Thyroid gland (tissue), 4 donors: ENCODE results near the gene SETD4. TPM values are rescaled to one million over a fixed set of nuclear protein-coding genes. Genes with fewer than 3 reads are reported as not detected.

ENCODE experiments used
- DNase-seq, 2 donors: peaks; one replicate each; pipeline ENCODE4 v3.0.0-alpha.2; 2019
- H3K27ac ChIP-seq, 3 donors: fragments of 200-600 bp; sonication (generic); 1 replicate in 2 of 3; 2 replicates in 1 of 3; pipeline ENCODE4 v1.5.1; 2016 to 2019; ENCODE audit warnings: mild to moderate bottlenecking in 1 of 3, moderate library complexity in 1 of 3
- H3K27me3 ChIP-seq: fragments of 200-600 bp; sonication (generic); one replicate; pipeline ENCODE4 v1.5.1; 2019
- H3K36me3 ChIP-seq, 2 donors: fragments of 200-600 bp; sonication (generic); one replicate each; pipeline ENCODE4 v1.5.1; 2016 to 2019
- H3K4me1 ChIP-seq, 2 donors: fragments of 200-600 bp; sonication (generic); one replicate each; pipeline ENCODE4 v1.5.1; 2017 to 2019
- H3K4me3 ChIP-seq, 3 donors: fragments of 200-600 bp; sonication (generic); replicated peaks in 1 of 3; 1 replicate in 2 of 3; 2 replicates in 1 of 3; pipeline ENCODE4 v1.5.1; 2016; ENCODE audit warnings: mild to moderate bottlenecking in 1 of 3
- H3K9me3 ChIP-seq: fragments of 200-600 bp; sonication (generic); one replicate; pipeline ENCODE4 v1.5.1; 2017
- CTCF ChIP-seq, 6 experiments: fragments of 200-600 bp in 3 of 6; fragments of 450-650 bp in 3 of 6; sonication (generic) in 3 of 6; IDR thresholded peaks; one replicate each; pipeline ENCODE4 v1.5.1; 2016 to 2019; ENCODE audit warnings: antibody characterized with exemption in 6 of 6, mild to moderate bottlenecking in 2 of 6, inconsistent platforms in 1 of 6, moderate library complexity in 1 of 6
- POLR2A ChIP-seq, 2 donors: fragments of 450-650 bp; IDR thresholded peaks; one replicate each; pipeline ENCODE4 v1.6.1; 2017; ENCODE audit warnings: antibody characterized with exemption in 2 of 2, mild to moderate bottlenecking in 2 of 2, moderate library complexity in 1 of 2
- WGBS, 2 donors: methylation state at CpG; one replicate each; pipeline ENCODE4 v1.1.5; 2017; 5-methylcytosine and 5-hydroxymethylcytosine counted together
- intact Hi-C: fragments of 100-400 bp; cut with DNase I; formaldehyde crosslinking; loops from one replicate; pipeline ENCODE4 v1.15.1; 2023
- total RNA-seq, 4 donors: library from RNA; depleted of rRNA; stranded (reverse); fragments of >200 nt; gene quantifications; one replicate each; pipeline ENCODE4 v1.2.3, GENCODE V29; 2016

Gene SETD4
- total RNA-seq, 4 donors from 2014 or later, result 25.9 to 33.1 (median 29.7) TPM

- no peaks in the 10 kb centered on the region for H3K4me1 ChIP-seq
- DNase-seq, result no peak
- 80 to 83% methylated on average over 6 of the region's 6 CpGs for WGBS, 2 donors
- H3K27me3 ChIP-seq, result no peaks in the 10 kb centered on the region
- no peak overlapping the region for H3K27ac ChIP-seq
- no peak for TF ChIP-seq POLR2A (IDR thresholded peaks at IDR 0.05)
- no peak for TF ChIP-seq CTCF (IDR thresholded peaks at IDR 0.05)
- H3K9me3 ChIP-seq, result no peaks in the 10 kb centered on the region
- H3K36me3 ChIP-seq, result no peaks in the 10 kb centered on the region
- no peak overlapping the region for H3K4me3 ChIP-seq
- intact Hi-C loops, result no loop called here
Observed at GRCh38 chr21:36087362-36088138, 27.2 kb upstream of the SETD4 start.

GRCh38 chr21:36082237-36082664, 21.9 kb upstream of the SETD4 start:
- Histone ChIP-seq H3K36me3 (no peaks in the 10 kb centered on the region), H3K9me3 (no peaks in the 10 kb centered on the region), H3K27me3 (no peaks in the 10 kb centered on the region), H3K4me1 (no peaks in the 10 kb centered on the region), H3K27ac (no peak overlapping the region), H3K4me3 (no peak overlapping the region)
- TF ChIP-seq POLR2A (IDR thresholded peaks at IDR 0.05) (no peak), CTCF (IDR thresholded peaks at IDR 0.05) (no peak)
- intact Hi-C loops, result no loop called here
- no peak for DNase-seq
- WGBS, 2 donors, result 87 to 91% methylated on average over 3 of the region's 3 CpGs

GRCh38 chr21:36080386-36080785, 20.1 kb upstream of the SETD4 start:
- H3K27ac ChIP-seq, result no peak overlapping the region
- TF ChIP-seq CTCF (IDR thresholded peaks at IDR 0.05) (no peak), POLR2A (IDR thresholded peaks at IDR 0.05) (no peak)
- no peak for DNase-seq
- H3K36me3 ChIP-seq, result no peaks in the 10 kb centered on the region
- H3K4me3 ChIP-seq, result no peak overlapping the region
- WGBS, 2 donors, result 100% methylated on average over 1 of the region's 1 CpG
- intact Hi-C loops, result no loop called here
- no peaks in the 10 kb centered on the region for H3K9me3 ChIP-seq
- H3K27me3 ChIP-seq, result no peaks in the 10 kb centered on the region
- H3K4me1 ChIP-seq, result peaks cover 0 to 2% of the 10 kb centered on the region in 2 donors

GRCh38 chr21:36079671-36080070, 19.3 kb upstream of the SETD4 start:
- no peaks in the 10 kb centered on the region for H3K9me3 ChIP-seq
- no peak for DNase-seq
- no peak overlapping the region for H3K4me3 ChIP-seq
- intact Hi-C loops, result no loop called here
- H3K27ac ChIP-seq, result no peak overlapping the region
- no peaks in the 10 kb centered on the region for H3K27me3 ChIP-seq
- no peaks in the 10 kb centered on the region for H3K36me3 ChIP-seq
- TF ChIP-seq CTCF (IDR thresholded peaks at IDR 0.05) (no peak), POLR2A (IDR thresholded peaks at IDR 0.05) (no peak)
- H3K4me1 ChIP-seq, result peaks cover 0 to 7% of the 10 kb centered on the region in 2 donors
- 71 to 96% methylated on average over 8 of the region's 8 CpGs for WGBS, 2 donors

- peak in 1 of 2 donors; percentile 14 for DNase-seq
- Histone ChIP-seq H3K4me1 (peaks cover 0 to 13% of the 10 kb centered on the region in 2 donors), H3K36me3 (no peaks in the 10 kb centered on the region), H3K9me3 (no peaks in the 10 kb centered on the region), H3K27ac (no peak overlapping the region), H3K4me3 (no peak overlapping the region), H3K27me3 (no peaks in the 10 kb centered on the region)
- WGBS, 2 donors, result 79 to 88% methylated on average over 14 of the region's 14 CpGs
- intact Hi-C loops, result no loop called here
- no peak for TF ChIP-seq CTCF (IDR thresholded peaks at IDR 0.05)
- no peak for TF ChIP-seq POLR2A (IDR thresholded peaks at IDR 0.05)
Observed at GRCh38 chr21:36079010-36079649, 18.8 kb upstream of the SETD4 start.
